ENCODE results near the gene UBN2.

DNA sequence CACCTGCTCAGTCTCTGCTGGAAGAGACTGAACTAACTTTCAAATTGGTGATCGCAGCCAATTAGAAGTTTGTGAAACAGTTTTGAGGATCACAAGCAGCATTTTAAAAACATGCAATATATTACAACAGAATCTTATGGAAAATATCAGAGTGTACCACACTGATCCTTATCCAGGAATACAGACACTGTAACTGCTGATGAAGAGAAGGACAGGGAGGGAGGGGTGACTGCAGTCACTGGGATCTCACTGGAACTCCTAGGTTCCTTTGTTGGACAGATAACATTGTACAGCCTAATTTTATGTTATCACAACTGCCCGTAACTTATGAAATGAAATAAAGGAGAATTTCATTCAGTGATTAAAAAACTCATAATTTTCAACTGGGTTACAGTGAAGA is 6.8 kb upstream of the UBN2 start:
- TF ChIP-seq, protein P1, sequence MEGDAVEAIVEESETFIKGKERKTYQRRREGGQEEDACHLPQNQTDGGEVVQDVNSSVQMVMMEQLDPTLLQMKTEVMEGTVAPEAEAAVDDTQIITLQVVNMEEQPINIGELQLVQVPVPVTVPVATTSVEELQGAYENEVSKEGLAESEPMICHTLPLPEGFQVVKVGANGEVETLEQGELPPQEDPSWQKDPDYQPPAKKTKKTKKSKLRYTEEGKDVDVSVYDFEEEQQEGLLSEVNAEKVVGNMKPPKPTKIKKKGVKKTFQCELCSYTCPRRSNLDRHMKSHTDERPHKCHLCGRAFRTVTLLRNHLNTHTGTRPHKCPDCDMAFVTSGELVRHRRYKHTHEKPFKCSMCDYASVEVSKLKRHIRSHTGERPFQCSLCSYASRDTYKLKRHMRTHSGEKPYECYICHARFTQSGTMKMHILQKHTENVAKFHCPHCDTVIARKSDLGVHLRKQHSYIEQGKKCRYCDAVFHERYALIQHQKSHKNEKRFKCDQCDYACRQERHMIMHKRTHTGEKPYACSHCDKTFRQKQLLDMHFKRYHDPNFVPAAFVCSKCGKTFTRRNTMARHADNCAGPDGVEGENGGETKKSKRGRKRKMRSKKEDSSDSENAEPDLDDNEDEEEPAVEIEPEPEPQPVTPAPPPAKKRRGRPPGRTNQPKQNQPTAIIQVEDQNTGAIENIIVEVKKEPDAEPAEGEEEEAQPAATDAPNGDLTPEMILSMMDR (IDR thresholded peaks at IDR 0.05 in 8 of 11, conservative IDR thresholded peaks at IDR 0.05 in 3 of 11), result no peak
- TF ChIP-seq POLR2A (IDR thresholded peaks at IDR 0.05), result no peak

Measured in spleen (tissue), 7 donors.